HEK293 (cell line): ENCODE measurements around the gene NDUFB6.

Source experiments
- YY1 ChIP-seq: fragments of 450-650 bp; formaldehyde crosslinking; IDR thresholded peaks from 2 replicates; pipeline ENCODE4 v1.5.1; 2018; ENCODE audit warnings: missing biosample characterization, missing genetic modification characterization
- ZBTB21 ChIP-seq: fragments of 450-650 bp; formaldehyde crosslinking; IDR thresholded peaks from 2 replicates; pipeline ENCODE4 v1.5.1; 2017; ENCODE audit warnings: missing biosample characterization, missing genetic modification characterization
- ZNF621 ChIP-seq: fragments of 450-650 bp; formaldehyde crosslinking; IDR thresholded peaks from 2 replicates; pipeline ENCODE4 v1.5.1; 2017; ENCODE audit warnings: missing biosample characterization, missing genetic modification characterization
- TF ChIP-seq, protein P1 (sequence below): fragments of 450-650 bp; formaldehyde crosslinking; IDR thresholded peaks from 2 replicates; pipeline ENCODE4 v1.5.1; 2016; ENCODE audit warnings: missing biosample characterization, missing genetic modification characterization
- TF ChIP-seq, protein P2 (sequence below): fragments of 450-650 bp; formaldehyde crosslinking; IDR thresholded peaks from 2 replicates; pipeline ENCODE4 v1.5.1; 2016; ENCODE audit warnings: missing biosample characterization, missing genetic modification characterization
- TF ChIP-seq, protein P3 (sequence below): sonication (generic); formaldehyde crosslinking; IDR thresholded peaks from 2 replicates; pipeline ENCODE4 v1.8.1; 2022; ENCODE audit warnings: mild to moderate bottlenecking, moderate library complexity, missing genetic modification reagents

DNA sequence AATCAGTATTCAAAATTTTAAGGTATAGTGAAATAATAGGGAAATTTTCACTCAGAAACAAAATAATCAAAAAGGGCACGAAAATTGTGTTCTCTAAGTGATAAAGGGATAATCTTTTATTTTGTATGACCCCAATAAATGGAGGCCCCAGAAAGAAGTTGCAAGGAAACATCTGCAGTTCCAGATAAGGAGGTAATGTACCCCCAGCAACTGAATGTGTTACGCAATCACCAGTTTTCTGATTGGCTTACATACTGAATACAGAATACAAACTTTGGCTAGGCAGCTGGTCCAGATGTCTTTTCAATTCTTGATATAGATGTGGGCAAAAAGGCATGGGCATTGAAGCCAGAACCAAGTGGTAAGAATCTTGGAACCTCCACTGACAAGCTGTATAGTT, 18.9 kb downstream of the NDUFB6 start:
- TF ChIP-seq, protein P1, sequence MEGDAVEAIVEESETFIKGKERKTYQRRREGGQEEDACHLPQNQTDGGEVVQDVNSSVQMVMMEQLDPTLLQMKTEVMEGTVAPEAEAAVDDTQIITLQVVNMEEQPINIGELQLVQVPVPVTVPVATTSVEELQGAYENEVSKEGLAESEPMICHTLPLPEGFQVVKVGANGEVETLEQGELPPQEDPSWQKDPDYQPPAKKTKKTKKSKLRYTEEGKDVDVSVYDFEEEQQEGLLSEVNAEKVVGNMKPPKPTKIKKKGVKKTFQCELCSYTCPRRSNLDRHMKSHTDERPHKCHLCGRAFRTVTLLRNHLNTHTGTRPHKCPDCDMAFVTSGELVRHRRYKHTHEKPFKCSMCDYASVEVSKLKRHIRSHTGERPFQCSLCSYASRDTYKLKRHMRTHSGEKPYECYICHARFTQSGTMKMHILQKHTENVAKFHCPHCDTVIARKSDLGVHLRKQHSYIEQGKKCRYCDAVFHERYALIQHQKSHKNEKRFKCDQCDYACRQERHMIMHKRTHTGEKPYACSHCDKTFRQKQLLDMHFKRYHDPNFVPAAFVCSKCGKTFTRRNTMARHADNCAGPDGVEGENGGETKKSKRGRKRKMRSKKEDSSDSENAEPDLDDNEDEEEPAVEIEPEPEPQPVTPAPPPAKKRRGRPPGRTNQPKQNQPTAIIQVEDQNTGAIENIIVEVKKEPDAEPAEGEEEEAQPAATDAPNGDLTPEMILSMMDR (tag by site-specific recombination), result no peak
- TF ChIP-seq ZNF621 (tag by site-specific recombination) (no peak), YY1 (no peak), ZBTB21 (no peak)
- TF ChIP-seq, protein P2, sequence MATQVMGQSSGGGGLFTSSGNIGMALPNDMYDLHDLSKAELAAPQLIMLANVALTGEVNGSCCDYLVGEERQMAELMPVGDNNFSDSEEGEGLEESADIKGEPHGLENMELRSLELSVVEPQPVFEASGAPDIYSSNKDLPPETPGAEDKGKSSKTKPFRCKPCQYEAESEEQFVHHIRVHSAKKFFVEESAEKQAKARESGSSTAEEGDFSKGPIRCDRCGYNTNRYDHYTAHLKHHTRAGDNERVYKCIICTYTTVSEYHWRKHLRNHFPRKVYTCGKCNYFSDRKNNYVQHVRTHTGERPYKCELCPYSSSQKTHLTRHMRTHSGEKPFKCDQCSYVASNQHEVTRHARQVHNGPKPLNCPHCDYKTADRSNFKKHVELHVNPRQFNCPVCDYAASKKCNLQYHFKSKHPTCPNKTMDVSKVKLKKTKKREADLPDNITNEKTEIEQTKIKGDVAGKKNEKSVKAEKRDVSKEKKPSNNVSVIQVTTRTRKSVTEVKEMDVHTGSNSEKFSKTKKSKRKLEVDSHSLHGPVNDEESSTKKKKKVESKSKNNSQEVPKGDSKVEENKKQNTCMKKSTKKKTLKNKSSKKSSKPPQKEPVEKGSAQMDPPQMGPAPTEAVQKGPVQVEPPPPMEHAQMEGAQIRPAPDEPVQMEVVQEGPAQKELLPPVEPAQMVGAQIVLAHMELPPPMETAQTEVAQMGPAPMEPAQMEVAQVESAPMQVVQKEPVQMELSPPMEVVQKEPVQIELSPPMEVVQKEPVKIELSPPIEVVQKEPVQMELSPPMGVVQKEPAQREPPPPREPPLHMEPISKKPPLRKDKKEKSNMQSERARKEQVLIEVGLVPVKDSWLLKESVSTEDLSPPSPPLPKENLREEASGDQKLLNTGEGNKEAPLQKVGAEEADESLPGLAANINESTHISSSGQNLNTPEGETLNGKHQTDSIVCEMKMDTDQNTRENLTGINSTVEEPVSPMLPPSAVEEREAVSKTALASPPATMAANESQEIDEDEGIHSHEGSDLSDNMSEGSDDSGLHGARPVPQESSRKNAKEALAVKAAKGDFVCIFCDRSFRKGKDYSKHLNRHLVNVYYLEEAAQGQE, result no peak
- TF ChIP-seq, protein P3, sequence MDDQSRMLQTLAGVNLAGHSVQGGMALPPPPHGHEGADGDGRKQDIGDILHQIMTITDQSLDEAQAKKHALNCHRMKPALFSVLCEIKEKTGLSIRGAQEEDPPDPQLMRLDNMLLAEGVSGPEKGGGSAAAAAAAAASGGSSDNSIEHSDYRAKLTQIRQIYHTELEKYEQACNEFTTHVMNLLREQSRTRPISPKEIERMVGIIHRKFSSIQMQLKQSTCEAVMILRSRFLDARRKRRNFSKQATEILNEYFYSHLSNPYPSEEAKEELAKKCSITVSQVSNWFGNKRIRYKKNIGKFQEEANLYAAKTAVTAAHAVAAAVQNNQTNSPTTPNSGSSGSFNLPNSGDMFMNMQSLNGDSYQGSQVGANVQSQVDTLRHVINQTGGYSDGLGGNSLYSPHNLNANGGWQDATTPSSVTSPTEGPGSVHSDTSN (CRISPR knock-in tag), result no peak
